ENCODE measurements around the gene NPTXR. TPM values are rescaled to one million over a fixed set of nuclear protein-coding genes. Genes with fewer than 3 reads are reported as not detected.

Gene NPTXR
- total and polyA plus RNA-seq, 5 donors, result 23.8 to 51.1 (median 32.3) TPM

- Histone ChIP-seq H3K4me1 (ENCODE audit: control insufficient read depth, insufficient read depth, low read length) (no peaks in the 10 kb centered on the region), H3K4me3 (ENCODE audit: low read length) (no peak overlapping the region), H3K9me3 (ENCODE audit: control insufficient read depth, low read length) (no peaks in the 10 kb centered on the region), H3K27me3 (ENCODE audit: control insufficient read depth, insufficient read depth) (no peaks in the 10 kb centered on the region), H3K27ac (ENCODE audit: low read length) (no peak overlapping the region)
- DNase-seq, result no peak
- 64% methylated on average over 4 of the region's 4 CpGs for WGBS
- intact Hi-C loops (cut with DNase I), result no loop called here
- no peak for ATAC-seq
Measured at GRCh38 chr22:38795569-38795968, 48.3 kb downstream of the NPTXR start.

- ATAC-seq (peak; percentile 97), DNase-seq (peak; percentile 96 to 97 (median 96))
- H3K4me3 ChIP-seq (ENCODE audit: low read length), result peak within 1 kb of the TSS; percentile 75
- no peaks in the 10 kb centered on the region for H3K9me3 ChIP-seq (ENCODE audit: control insufficient read depth, low read length)
- no peaks in the 10 kb centered on the region for H3K27me3 ChIP-seq (ENCODE audit: control insufficient read depth, insufficient read depth)
- peak within 1 kb of the TSS; percentile 50 for H3K27ac ChIP-seq (ENCODE audit: low read length)
- H3K4me1 ChIP-seq (ENCODE audit: control insufficient read depth, insufficient read depth, low read length), result peaks cover 3% of the 10 kb centered on the region
- under 1% methylated on average over 47 of the region's 47 CpGs for WGBS
- intact Hi-C loops (cut with DNase I), result no loop called here
Measured at GRCh38 chr22:38793721-38794466, 49.9 kb downstream of the NPTXR start, which contains the start of gene DNAL4. Gene DNAL4 (minus strand): TSS chr22:38794143. CDS start chr22:38782731, 11,412 bp downstream.

GRCh38 chr22:38793317-38793716 lies 50.5 kb downstream of the NPTXR start:
- no peaks in the 10 kb centered on the region for H3K27me3 ChIP-seq (ENCODE audit: control insufficient read depth, insufficient read depth)
- H3K9me3 ChIP-seq (ENCODE audit: control insufficient read depth, low read length), result no peaks in the 10 kb centered on the region
- peak overlapping the region; percentile 50 for H3K27ac ChIP-seq (ENCODE audit: low read length)
- intact Hi-C loops (cut with DNase I), result no loop called here
- H3K4me1 ChIP-seq (ENCODE audit: control insufficient read depth, insufficient read depth, low read length), result peaks cover 5% of the 10 kb centered on the region
- DNase-seq, result no peak
- 21% methylated on average over 9 of the region's 9 CpGs for WGBS
- H3K4me3 ChIP-seq (ENCODE audit: low read length), result peak overlapping the region; percentile 75
- ATAC-seq, result no peak

GRCh38 chr22:38792833-38793232 lies 51.0 kb downstream of the NPTXR start:
- no peak overlapping the region for H3K27ac ChIP-seq (ENCODE audit: low read length)
- intact Hi-C loops (cut with DNase I), result no loop called here
- peak overlapping the region; percentile 75 for H3K4me3 ChIP-seq (ENCODE audit: low read length)
- ATAC-seq (no peak), DNase-seq (no peak)
- 54% methylated on average over 4 of the region's 4 CpGs for WGBS
- peaks cover 6% of the 10 kb centered on the region for H3K4me1 ChIP-seq (ENCODE audit: control insufficient read depth, insufficient read depth, low read length)
- no peaks in the 10 kb centered on the region for H3K27me3 ChIP-seq (ENCODE audit: control insufficient read depth, insufficient read depth)
- H3K9me3 ChIP-seq (ENCODE audit: control insufficient read depth, low read length), result no peaks in the 10 kb centered on the region

GRCh38 chr22:38789606-38790005 lies 54.2 kb downstream of the NPTXR start:
- 91% methylated on average over 4 of the region's 4 CpGs for WGBS
- intact Hi-C loops (cut with DNase I), result no loop called here
- no peaks in the 10 kb centered on the region for H3K27me3 ChIP-seq (ENCODE audit: control insufficient read depth, insufficient read depth)
- H3K4me1 ChIP-seq (ENCODE audit: control insufficient read depth, insufficient read depth, low read length), result peaks cover 16% of the 10 kb centered on the region
- ATAC-seq, result no peak
- no peak overlapping the region for H3K27ac ChIP-seq (ENCODE audit: low read length)
- no peak overlapping the region for H3K4me3 ChIP-seq (ENCODE audit: low read length)
- H3K9me3 ChIP-seq (ENCODE audit: control insufficient read depth, low read length), result no peaks in the 10 kb centered on the region
- DNase-seq, result no peak

GRCh38 chr22:38788846-38789245 lies 55.0 kb downstream of the NPTXR start:
- intact Hi-C loops (cut with DNase I), result no loop called here
- Histone ChIP-seq H3K27me3 (ENCODE audit: control insufficient read depth, insufficient read depth) (no peaks in the 10 kb centered on the region), H3K27ac (ENCODE audit: low read length) (peak overlapping the region; percentile 90), H3K4me3 (ENCODE audit: low read length) (no peak overlapping the region), H3K4me1 (ENCODE audit: control insufficient read depth, insufficient read depth, low read length) (peaks cover 16% of the 10 kb centered on the region), H3K9me3 (ENCODE audit: control insufficient read depth, low read length) (no peaks in the 10 kb centered on the region)
- WGBS, result 35% methylated on average over 6 of the region's 6 CpGs
- ATAC-seq (no peak), DNase-seq (no peak)

DNA sequence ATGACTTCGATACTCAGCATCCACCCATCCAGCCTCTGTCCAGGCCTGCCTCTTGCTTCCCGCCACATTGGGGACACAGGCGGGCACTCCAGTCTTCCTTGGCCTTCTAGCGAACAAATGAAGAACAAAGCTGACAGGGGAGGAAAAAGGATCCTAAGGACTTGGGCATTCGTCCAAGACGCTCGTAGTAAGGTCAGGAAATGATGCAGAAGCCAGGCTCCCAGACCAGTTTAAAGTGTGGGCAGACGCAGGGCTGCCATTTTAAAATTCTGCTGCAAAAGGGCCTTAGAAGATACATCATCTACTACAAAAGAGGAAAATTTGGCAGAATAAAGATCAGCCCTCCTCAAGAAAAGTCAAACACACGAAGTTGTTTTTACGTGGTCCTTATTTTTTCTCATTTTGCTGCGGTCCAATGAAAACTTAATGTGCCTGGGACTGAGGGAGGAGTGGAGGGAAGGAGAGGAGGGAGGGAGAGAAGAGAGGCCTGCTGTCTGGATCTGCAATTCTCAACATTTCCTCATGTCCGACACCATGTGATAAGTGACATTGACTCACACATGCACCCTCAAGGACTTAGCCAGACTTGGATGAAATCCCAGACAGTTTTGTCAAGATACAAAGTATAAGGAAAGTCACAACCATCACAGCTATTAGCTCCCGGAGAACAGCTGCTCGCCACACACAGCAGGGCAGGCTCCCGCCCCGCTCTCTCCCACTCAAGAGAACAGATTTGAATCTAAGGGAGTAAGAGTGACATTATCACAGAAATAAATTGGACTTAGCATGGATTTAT lies 55.6 kb downstream of the NPTXR start:
- ATAC-seq (peak; percentile 86 to 91), DNase-seq (peak in 2 of 3 donors; percentile 57 to 83)
- Histone ChIP-seq H3K27ac (ENCODE audit: low read length) (peak overlapping the region; percentile 90), H3K4me1 (ENCODE audit: control insufficient read depth, insufficient read depth, low read length) (peaks cover 16% of the 10 kb centered on the region), H3K27me3 (ENCODE audit: control insufficient read depth, insufficient read depth) (no peaks in the 10 kb centered on the region), H3K9me3 (ENCODE audit: control insufficient read depth, low read length) (no peaks in the 10 kb centered on the region), H3K4me3 (ENCODE audit: low read length) (no peak overlapping the region)
- 26% methylated on average over 16 of the region's 16 CpGs for WGBS
- intact Hi-C loops (cut with DNase I), result no loop called here

- peaks cover 22% of the 10 kb centered on the region for H3K4me1 ChIP-seq (ENCODE audit: control insufficient read depth, insufficient read depth, low read length)
- no peaks in the 10 kb centered on the region for H3K9me3 ChIP-seq (ENCODE audit: control insufficient read depth, low read length)
- no peaks in the 10 kb centered on the region for H3K27me3 ChIP-seq (ENCODE audit: control insufficient read depth, insufficient read depth)
- 49% methylated on average over 3 of the region's 3 CpGs for WGBS
- DNase-seq (no peak), ATAC-seq (no peak)
- H3K27ac ChIP-seq (ENCODE audit: low read length), result peak overlapping the region; percentile 92
- no peak overlapping the region for H3K4me3 ChIP-seq (ENCODE audit: low read length)
- intact Hi-C loops (cut with DNase I), result no loop called here
Measured at GRCh38 chr22:38786631-38787030, 57.2 kb downstream of the NPTXR start.

GRCh38 chr22:38784856-38785255 lies 59.0 kb downstream of the NPTXR start:
- Histone ChIP-seq H3K4me1 (ENCODE audit: control insufficient read depth, insufficient read depth, low read length) (peaks cover 23% of the 10 kb centered on the region), H3K27ac (ENCODE audit: low read length) (peak overlapping the region; percentile 75), H3K27me3 (ENCODE audit: control insufficient read depth, insufficient read depth) (no peaks in the 10 kb centered on the region), H3K9me3 (ENCODE audit: control insufficient read depth, low read length) (no peaks in the 10 kb centered on the region), H3K4me3 (ENCODE audit: low read length) (no peak overlapping the region)
- WGBS, result 95% methylated on average over 5 of the region's 5 CpGs
- ATAC-seq (no peak), DNase-seq (no peak)
- intact Hi-C loops (cut with DNase I), result no loop called here

- Histone ChIP-seq H3K9me3 (ENCODE audit: control insufficient read depth, low read length) (no peaks in the 10 kb centered on the region), H3K27me3 (ENCODE audit: control insufficient read depth, insufficient read depth) (no peaks in the 10 kb centered on the region), H3K27ac (ENCODE audit: low read length) (peak overlapping the region; percentile 67), H3K4me3 (ENCODE audit: low read length) (no peak overlapping the region), H3K4me1 (ENCODE audit: control insufficient read depth, insufficient read depth, low read length) (peaks cover 21% of the 10 kb centered on the region)
- DNase-seq (no peak), ATAC-seq (no peak)
- intact Hi-C loops (cut with DNase I), result no loop called here
- 80% methylated on average over 15 of the region's 15 CpGs for WGBS
Measured at GRCh38 chr22:38784035-38784434, 59.8 kb downstream of the NPTXR start.

- Histone ChIP-seq H3K4me1 (ENCODE audit: control insufficient read depth, insufficient read depth, low read length) (peaks cover 18% of the 10 kb centered on the region), H3K27ac (ENCODE audit: low read length) (peak overlapping the region; percentile 43), H3K4me3 (ENCODE audit: low read length) (no peak overlapping the region), H3K9me3 (ENCODE audit: control insufficient read depth, low read length) (no peaks in the 10 kb centered on the region), H3K27me3 (ENCODE audit: control insufficient read depth, insufficient read depth) (no peaks in the 10 kb centered on the region)
- ATAC-seq, result no peak
- DNase-seq, result no peak
- WGBS, result 53% methylated on average over 14 of the region's 14 CpGs
- intact Hi-C loops (cut with DNase I), result no loop called here
Measured at GRCh38 chr22:38783095-38783615, 60.7 kb downstream of the NPTXR start.

Data from right cardiac atrium (tissue), 5 donors.